BLaER1 treated with 17β-estradiol and CSF1 and Interleukin-3, amounts not matched to agents 10 nM and 100 nM (cell line): ENCODE results near the gene FOXP1.
A peak's percentile ranks its signal among the peaks of the same experiment; 100 is the strongest.

Experiments used
- H3K27ac ChIP-seq, 11 experiments: shearing (Covaris generic); formaldehyde crosslinking; 2 replicates each; pipeline ENCODE4 v1.8.1; 2022
- H3K27me3 ChIP-seq, 11 experiments: shearing (Covaris generic); formaldehyde crosslinking; 2 replicates each; pipeline ENCODE4 v1.8.1; 2022
- H3K36me3 ChIP-seq, 11 experiments: shearing (Covaris generic); formaldehyde crosslinking; 2 replicates each; pipeline ENCODE4 v1.8.1; 2022
- H3K4me1 ChIP-seq, 10 experiments: shearing (Covaris generic); formaldehyde crosslinking; 2 replicates each; pipeline ENCODE4 v1.8.1; 2022
- H3K4me2 ChIP-seq, 11 experiments: shearing (Covaris generic); formaldehyde crosslinking; 2 replicates each; pipeline ENCODE4 v1.8.1; 2022
- H3K4me3 ChIP-seq, 10 experiments: shearing (Covaris generic); formaldehyde crosslinking; 2 replicates each; pipeline ENCODE4 v1.8.1; 2022
- H3K9ac ChIP-seq, 11 experiments: shearing (Covaris generic); formaldehyde crosslinking; 2 replicates each; pipeline ENCODE4 v1.8.1; 2022
- H3K9me3 ChIP-seq, 11 experiments: shearing (Covaris generic); formaldehyde crosslinking; replicated peaks in 1 of 11; 2 replicates each; pipeline ENCODE4 v1.8.1; 2022
- H4K20me1 ChIP-seq, 11 experiments: shearing (Covaris generic); formaldehyde crosslinking; 2 replicates each; pipeline ENCODE4 v1.8.1; 2022
- Cebpa-rat ChIP-seq, 11 experiments: shearing (Covaris generic); IDR thresholded peaks; 2 replicates each; pipeline ENCODE4 v1.8.1; 2022

The FOXP1 gene

GRCh38 chr3:71469138-71469435, 114.4 kb downstream of the FOXP1 start:
- H3K9me3 ChIP-seq = peaks cover under 1 to 18% (median 10%) of the 10 kb centered on the region in 11 experiments; a peak in 15 of 22 replicates
- no peaks in the 10 kb centered on the region for H4K20me1 ChIP-seq
- peaks cover 15 to 25% (median 18%) of the 10 kb centered on the region in 10 experiments for H3K4me1 ChIP-seq
- no peaks in the 10 kb centered on the region for H3K36me3 ChIP-seq
- no peaks in the 10 kb centered on the region for H3K27me3 ChIP-seq
- no peak overlapping the region for H3K9ac ChIP-seq
- no peak overlapping the region for H3K4me3 ChIP-seq
- TF ChIP-seq Cebpa-rat (IDR thresholded peaks at IDR 0.05) = no peak
- peak overlapping the region in 2 of 11 experiments; percentile 23 to 30; a peak in 2 of 22 replicates for H3K4me2 ChIP-seq
- H3K27ac ChIP-seq = peak overlapping the region in 1 of 11 experiments; percentile 1; a peak in 1 of 22 replicates

- peak overlapping the region in 1 of 11 experiments; percentile 1; a peak in 1 of 22 replicates for H3K27ac ChIP-seq
- no peak overlapping the region for H3K4me3 ChIP-seq
- peak overlapping the region in 3 of 11 experiments; percentile 12 to 30 (median 23); a peak in 3 of 22 replicates for H3K4me2 ChIP-seq
- H3K9me3 ChIP-seq = peaks cover 0 to 13% (median 7%) of the 10 kb centered on the region in 11 experiments; a peak in 12 of 22 replicates
- H3K4me1 ChIP-seq = peaks cover 16 to 29% (median 22%) of the 10 kb centered on the region in 10 experiments
- no peaks in the 10 kb centered on the region for H3K36me3 ChIP-seq
- no peaks in the 10 kb centered on the region for H3K27me3 ChIP-seq
- no peak overlapping the region for H3K9ac ChIP-seq
- no peaks in the 10 kb centered on the region for H4K20me1 ChIP-seq
- no peak for TF ChIP-seq Cebpa-rat (IDR thresholded peaks at IDR 0.05)
These were observed 115.0 kb downstream of the FOXP1 start for GRCh38 chr3:71468311-71469137.

- peaks cover 16 to 29% (median 22%) of the 10 kb centered on the region in 10 experiments for H3K4me1 ChIP-seq
- no peaks in the 10 kb centered on the region for H3K36me3 ChIP-seq
- no peaks in the 10 kb centered on the region for H3K27me3 ChIP-seq
- no peak for TF ChIP-seq Cebpa-rat (IDR thresholded peaks at IDR 0.05)
- no peak overlapping the region for H3K27ac ChIP-seq
- H4K20me1 ChIP-seq = no peaks in the 10 kb centered on the region
- H3K4me3 ChIP-seq = no peak overlapping the region
- H3K9me3 ChIP-seq = no peaks in the 10 kb centered on the region
- H3K4me2 ChIP-seq = no peak overlapping the region; a peak in 1 of 22 replicates
- H3K9ac ChIP-seq = no peak overlapping the region
These were observed 117.0 kb downstream of the FOXP1 start for GRCh38 chr3:71466483-71466882.

GRCh38 chr3:71465371-71466036, 118.0 kb downstream of the FOXP1 start:
- peak overlapping the region; percentile 7 to 68 (median 46); a peak in 19 of 22 replicates for H3K4me2 ChIP-seq
- H3K4me3 ChIP-seq = no peak overlapping the region
- H3K36me3 ChIP-seq = no peaks in the 10 kb centered on the region

GRCh38 chr3:71464613-71465012, 118.9 kb downstream of the FOXP1 start:
- Histone ChIP-seq H3K36me3 (no peaks in the 10 kb centered on the region), H3K4me2 (peak overlapping the region; percentile 0 to 56 (median 16); a peak in 12 of 22 replicates), H3K27ac (no peak overlapping the region), H3K9me3 (no peaks in the 10 kb centered on the region), H4K20me1 (no peaks in the 10 kb centered on the region), H3K4me3 (no peak overlapping the region), H3K9ac (no peak overlapping the region), H3K4me1 (peaks cover 16 to 29% (median 22%) of the 10 kb centered on the region in 10 experiments), H3K27me3 (no peaks in the 10 kb centered on the region)
- TF ChIP-seq Cebpa-rat (IDR thresholded peaks at IDR 0.05) = no peak

More at GRCh38 chr3:71465371-71466036, 118.0 kb downstream of the FOXP1 start:
- H3K4me1 ChIP-seq = peaks cover 16 to 29% (median 22%) of the 10 kb centered on the region in 10 experiments
- no peaks in the 10 kb centered on the region for H3K9me3 ChIP-seq
- no peaks in the 10 kb centered on the region for H4K20me1 ChIP-seq
- H3K27me3 ChIP-seq = no peaks in the 10 kb centered on the region
- no peak for TF ChIP-seq Cebpa-rat (IDR thresholded peaks at IDR 0.05)
- no peak overlapping the region for H3K9ac ChIP-seq
- H3K27ac ChIP-seq = no peak overlapping the region

- Histone ChIP-seq H3K36me3 (no peaks in the 10 kb centered on the region), H4K20me1 (no peaks in the 10 kb centered on the region), H3K27ac (no peak overlapping the region), H3K9me3 (no peaks in the 10 kb centered on the region), H3K4me1 (peaks cover 11 to 26% (median 20%) of the 10 kb centered on the region in 10 experiments), H3K9ac (no peak overlapping the region), H3K4me2 (peak overlapping the region in 7 of 11 experiments; percentile 0 to 56 (median 33); a peak in 4 of 22 replicates), H3K27me3 (no peaks in the 10 kb centered on the region), H3K4me3 (no peak overlapping the region)
- no peak for TF ChIP-seq Cebpa-rat (IDR thresholded peaks at IDR 0.05)
These were observed 119.9 kb downstream of the FOXP1 start for GRCh38 chr3:71463617-71464016.

- peaks cover 8 to 26% (median 20%) of the 10 kb centered on the region in 10 experiments; a peak in 18 of 20 replicates for H3K4me1 ChIP-seq
- H3K4me3 ChIP-seq = no peak overlapping the region
- no peaks in the 10 kb centered on the region for H4K20me1 ChIP-seq
- no peak overlapping the region for H3K27ac ChIP-seq
- H3K9ac ChIP-seq = no peak overlapping the region
- H3K27me3 ChIP-seq = peaks cover 0 to 9% (median 3%) of the 10 kb centered on the region in 11 experiments; a peak in 6 of 22 replicates
- no peaks in the 10 kb centered on the region for H3K36me3 ChIP-seq
- TF ChIP-seq Cebpa-rat (IDR thresholded peaks at IDR 0.05) = no peak
- no peak overlapping the region for H3K4me2 ChIP-seq
- no peaks in the 10 kb centered on the region for H3K9me3 ChIP-seq
These were observed 120.9 kb downstream of the FOXP1 start for GRCh38 chr3:71462586-71462985.

GRCh38 chr3:71461749-71462483, 121.6 kb downstream of the FOXP1 start:
- Histone ChIP-seq H3K4me3 (no peak overlapping the region), H3K27me3 (peaks cover 0 to 15% (median 5%) of the 10 kb centered on the region in 11 experiments; a peak in 10 of 22 replicates), H3K9me3 (no peaks in the 10 kb centered on the region), H3K9ac (no peak overlapping the region), H3K4me2 (no peak overlapping the region), H3K4me1 (peaks cover 8 to 26% (median 20%) of the 10 kb centered on the region in 10 experiments; a peak in 18 of 20 replicates), H3K36me3 (no peaks in the 10 kb centered on the region), H4K20me1 (no peaks in the 10 kb centered on the region), H3K27ac (no peak overlapping the region)
- TF ChIP-seq Cebpa-rat (IDR thresholded peaks at IDR 0.05) = no peak

GRCh38 chr3:71461114-71461513, 122.4 kb downstream of the FOXP1 start:
- Histone ChIP-seq H3K4me1 (peaks cover 14 to 31% (median 25%) of the 10 kb centered on the region in 10 experiments), H3K36me3 (no peaks in the 10 kb centered on the region), H3K4me2 (no peak overlapping the region), H3K9me3 (no peaks in the 10 kb centered on the region), H3K9ac (no peak overlapping the region), H3K27me3 (peaks cover 5 to 23% (median 10%) of the 10 kb centered on the region in 11 experiments; a peak in 14 of 22 replicates), H3K27ac (no peak overlapping the region), H3K4me3 (no peak overlapping the region), H4K20me1 (no peaks in the 10 kb centered on the region)
- TF ChIP-seq Cebpa-rat (IDR thresholded peaks at IDR 0.05) = no peak
